ENCODE results near the gene FRMD4A. TPM values are rescaled to one million over a fixed set of nuclear protein-coding genes. Genes with fewer than 3 reads are reported as not detected.

The FRMD4A gene
- total and polyA plus RNA-seq, 2 experiments from 2014 or later, result 11.9 to 17.5 TPM

DNA sequence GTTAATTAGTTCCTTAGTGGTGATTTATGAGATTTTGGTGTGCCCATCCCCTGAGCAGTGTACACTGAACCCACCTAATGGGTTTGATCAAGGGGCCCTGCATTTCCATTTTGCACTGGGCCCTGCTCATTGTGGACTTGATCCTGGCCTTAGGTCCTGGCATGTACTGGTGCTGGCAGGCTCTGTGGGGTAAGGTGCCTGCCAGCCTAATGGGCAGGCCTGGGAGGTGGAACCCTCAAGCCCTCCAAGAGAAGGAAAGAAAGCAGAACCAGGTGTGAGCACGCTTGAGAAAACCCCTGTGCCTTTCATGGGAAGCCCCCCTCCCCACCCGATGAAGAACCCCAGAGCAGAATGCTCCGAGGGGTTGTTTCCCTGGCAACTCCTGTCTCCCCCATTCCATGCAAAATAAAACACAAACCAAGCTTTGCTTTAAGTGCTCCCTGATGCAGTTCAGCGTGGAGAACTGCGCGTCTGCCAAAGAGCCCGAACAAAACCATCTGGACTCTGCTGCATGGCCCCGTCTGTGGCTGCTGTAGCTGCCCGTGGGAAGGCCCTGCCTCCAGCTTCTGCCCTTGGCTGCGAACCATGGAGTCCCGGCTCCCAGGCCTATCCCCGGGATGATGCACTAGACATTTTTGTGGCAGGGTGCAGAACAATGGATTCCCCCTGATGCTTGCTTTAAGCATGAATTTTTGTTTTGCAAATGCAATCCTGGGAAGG is 620.6 kb downstream of the FRMD4A start:
- Histone ChIP-seq H2AFZ (no peak overlapping the region), H3K4me3 (no peak overlapping the region), H3K27me3 (replicated peaks; ENCODE audit: insufficient read depth) (no peaks in the 10 kb centered on the region), H3F3A (ENCODE audit: insufficient read depth) (peaks cover 46% of the 10 kb centered on the region), H3K4me2 (ENCODE audit: unreplicated experiment) (no peak overlapping the region), H3K9ac (no peak overlapping the region), H3K79me2 (ENCODE audit: insufficient read depth) (peaks cover 21% of the 10 kb centered on the region), H3K27ac (no peak overlapping the region), H3K36me3 (ENCODE audit: low read depth) (no peaks in the 10 kb centered on the region), H4K20me1 (ENCODE audit: insufficient read depth) (no peaks in the 10 kb centered on the region), H3K9me3 (ENCODE audit: low read depth) (no peaks in the 10 kb centered on the region), H3K9me2 (ENCODE audit: insufficient read depth) (no peaks in the 10 kb centered on the region), H3K4me1 (ENCODE audit: insufficient read depth) (peaks cover 38% of the 10 kb centered on the region)
- in situ Hi-C loops (cut with MboI), result no loop called here
- 53% methylated on average over 12 of the region's 12 CpGs for WGBS, 2 experiments (ENCODE audit: low coverage in 1 of 2, low lambda C conversion rate in 2 of 2, missing lambda C conversion rate in 2 of 2)
- DNase-seq, result peak; percentile 15
- TF ChIP-seq EZH2phosphoT487 (IDR thresholded peaks at IDR 0.05; ENCODE audit: insufficient read depth, low read depth), result no peak
- no peak for TF ChIP-seq EZH2 (IDR thresholded peaks at IDR 0.05; ENCODE audit: insufficient read depth, poor library complexity, severe bottlenecking)

DNA sequence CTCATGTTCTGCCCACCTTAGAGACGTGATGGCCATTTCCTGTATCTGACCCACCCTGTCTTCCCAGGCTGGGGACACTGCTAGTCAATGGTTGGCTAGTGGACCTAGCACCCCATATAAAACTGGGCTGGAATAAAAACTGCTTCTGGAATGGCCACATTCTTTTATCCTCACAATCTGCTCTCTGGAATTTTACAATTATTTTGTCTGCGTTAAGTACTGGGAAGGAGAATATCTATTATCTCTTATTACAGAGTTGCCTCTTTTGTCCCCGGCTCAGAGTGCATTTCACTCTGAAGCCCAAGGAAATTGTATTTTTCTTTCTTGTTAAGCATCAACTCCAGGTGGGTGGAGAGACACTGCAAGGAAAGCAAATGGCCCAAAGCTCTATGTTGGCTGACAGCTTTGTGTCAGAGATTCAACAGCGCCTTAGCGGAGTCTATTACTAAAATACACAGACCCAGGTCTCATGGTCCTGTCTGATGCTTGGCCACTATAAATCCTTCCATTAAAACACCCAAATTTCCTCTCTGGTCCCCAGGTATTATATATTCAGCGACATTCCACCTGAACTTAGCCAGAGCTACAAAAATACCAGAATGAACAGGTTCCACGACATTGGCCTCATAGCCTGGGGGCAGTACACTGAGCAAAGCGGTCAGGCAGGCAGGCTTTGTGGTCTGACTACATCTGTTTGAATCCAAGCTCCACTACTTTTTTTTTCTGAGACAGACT is 622.3 kb downstream of the FRMD4A start:
- peaks cover 28% of the 10 kb centered on the region for H3K4me1 ChIP-seq (ENCODE audit: insufficient read depth)
- H3K9ac ChIP-seq, result no peak overlapping the region
- no peak overlapping the region for H2AFZ ChIP-seq
- in situ Hi-C loops (cut with MboI), result no loop called here
- H3K36me3 ChIP-seq (ENCODE audit: low read depth), result no peaks in the 10 kb centered on the region
- no peak overlapping the region for H3K27ac ChIP-seq
- H3K79me2 ChIP-seq (ENCODE audit: insufficient read depth), result peaks cover 38% of the 10 kb centered on the region
- H3K27me3 ChIP-seq (replicated peaks; ENCODE audit: insufficient read depth), result no peaks in the 10 kb centered on the region
- TF ChIP-seq EZH2 (IDR thresholded peaks at IDR 0.05; ENCODE audit: insufficient read depth, poor library complexity, severe bottlenecking), result no peak
- no peak for TF ChIP-seq EZH2phosphoT487 (IDR thresholded peaks at IDR 0.05; ENCODE audit: insufficient read depth, low read depth)
- peaks cover 33% of the 10 kb centered on the region for H3F3A ChIP-seq (ENCODE audit: insufficient read depth)
- H3K9me2 ChIP-seq (ENCODE audit: insufficient read depth), result no peaks in the 10 kb centered on the region
- H3K4me2 ChIP-seq (ENCODE audit: unreplicated experiment), result peak overlapping the region; percentile 67
- H4K20me1 ChIP-seq (ENCODE audit: insufficient read depth), result no peaks in the 10 kb centered on the region
- no peak for DNase-seq
- 96 to 97% methylated on average over 8 of the region's 8 CpGs for WGBS, 2 experiments (ENCODE audit: low coverage in 1 of 2, low lambda C conversion rate in 2 of 2, missing lambda C conversion rate in 2 of 2)
- H3K4me3 ChIP-seq, result peak overlapping the region; percentile 83
- H3K9me3 ChIP-seq (ENCODE audit: low read depth), result no peaks in the 10 kb centered on the region

DNA sequence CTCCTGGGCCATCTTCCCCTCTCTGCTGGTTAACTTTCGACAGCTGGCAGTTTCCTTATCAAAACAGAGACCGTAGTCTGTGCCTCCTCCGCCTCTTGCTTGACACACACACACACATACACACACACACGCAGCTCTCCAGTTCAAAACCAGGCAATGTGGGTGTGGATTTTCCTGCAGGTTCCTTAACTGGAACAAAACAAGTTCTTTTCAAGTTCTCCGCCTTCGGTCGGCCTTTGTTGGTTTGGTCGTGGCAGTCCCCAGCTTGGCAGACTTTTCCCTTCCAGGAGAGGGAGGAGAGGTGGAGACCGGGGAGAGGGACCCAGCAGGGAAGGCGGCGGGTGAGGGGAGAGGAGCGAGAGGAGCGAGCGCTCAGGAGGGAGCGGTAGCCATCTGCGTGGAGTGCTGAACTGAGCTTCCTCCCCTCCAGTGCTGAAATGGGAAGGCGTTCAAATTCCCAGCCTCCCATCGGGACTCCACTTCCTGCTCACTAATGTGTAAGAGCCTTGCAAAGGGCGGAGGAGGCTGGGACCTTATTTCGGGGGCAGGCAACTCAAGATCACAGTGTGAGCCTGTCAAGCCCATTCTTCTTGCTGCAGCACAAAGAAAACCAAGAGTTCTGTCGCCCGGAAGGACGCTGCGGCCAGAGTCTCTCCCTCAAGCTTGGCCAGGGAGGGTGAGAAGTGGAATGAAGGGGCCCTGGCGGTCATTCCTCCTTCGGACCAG is 623.4 kb downstream of the FRMD4A start:
- Histone ChIP-seq H3K27ac (no peak overlapping the region; the same call in 1 of the 2 replicates), H2AFZ (peak overlapping the region; percentile 53), H3K9me2 (ENCODE audit: insufficient read depth) (no peaks in the 10 kb centered on the region), H3K4me1 (ENCODE audit: insufficient read depth) (peaks cover 19% of the 10 kb centered on the region), H3K79me2 (ENCODE audit: insufficient read depth) (peaks cover 48% of the 10 kb centered on the region), H3K4me3 (peak overlapping the region; percentile 83), H3K4me2 (ENCODE audit: unreplicated experiment) (peak overlapping the region; percentile 67), H3K9me3 (ENCODE audit: low read depth) (no peaks in the 10 kb centered on the region), H3K27me3 (replicated peaks; ENCODE audit: insufficient read depth) (no peaks in the 10 kb centered on the region), H3F3A (ENCODE audit: insufficient read depth) (peaks cover 23% of the 10 kb centered on the region; the same call in 1 of the 2 replicates), H3K9ac (peak overlapping the region; percentile 47), H4K20me1 (ENCODE audit: insufficient read depth) (no peaks in the 10 kb centered on the region), H3K36me3 (ENCODE audit: low read depth) (no peaks in the 10 kb centered on the region)
- in situ Hi-C loops (cut with MboI), result no loop called here
- 41 to 47% methylated on average over 26 of the region's 26 CpGs for WGBS, 2 experiments (ENCODE audit: low coverage in 1 of 2, low lambda C conversion rate in 2 of 2, missing lambda C conversion rate in 2 of 2)
- DNase-seq, result peak; percentile 80
- no peak for TF ChIP-seq EZH2 (IDR thresholded peaks at IDR 0.05; ENCODE audit: insufficient read depth, poor library complexity, severe bottlenecking)

DNA sequence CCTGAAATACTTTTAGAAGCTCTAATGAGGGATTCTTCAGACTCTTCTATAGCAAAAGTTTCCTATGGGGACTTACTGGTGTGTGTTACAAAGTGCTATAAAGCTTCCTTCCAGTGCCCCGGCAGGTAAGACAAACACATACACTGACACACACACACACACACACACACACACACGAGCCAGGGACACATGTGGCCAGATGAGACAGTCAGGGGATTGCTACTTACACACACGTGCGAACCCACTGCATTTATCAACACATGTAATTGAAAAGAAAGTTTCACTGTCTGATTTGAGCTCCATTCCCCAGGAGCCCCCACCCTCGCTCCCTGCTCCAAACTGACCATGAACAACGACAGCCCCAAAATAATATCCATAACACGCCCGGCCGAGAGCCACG is 624.1 kb downstream of the FRMD4A start:
- Histone ChIP-seq H3K9me2 (ENCODE audit: insufficient read depth) (no peaks in the 10 kb centered on the region), H3K36me3 (ENCODE audit: low read depth) (no peaks in the 10 kb centered on the region), H3F3A (ENCODE audit: insufficient read depth) (peaks cover 16% of the 10 kb centered on the region; the same call in 1 of the 2 replicates), H3K4me3 (peak overlapping the region; percentile 83), H3K9me3 (ENCODE audit: low read depth) (no peaks in the 10 kb centered on the region), H4K20me1 (ENCODE audit: insufficient read depth) (no peaks in the 10 kb centered on the region), H3K9ac (peak overlapping the region; percentile 47), H3K79me2 (ENCODE audit: insufficient read depth) (peaks cover 55% of the 10 kb centered on the region), H2AFZ (no peak overlapping the region), H3K4me2 (ENCODE audit: unreplicated experiment) (peak overlapping the region; percentile 67), H3K27me3 (replicated peaks; ENCODE audit: insufficient read depth) (no peaks in the 10 kb centered on the region), H3K4me1 (ENCODE audit: insufficient read depth) (peaks cover 12% of the 10 kb centered on the region), H3K27ac (no peak overlapping the region)
- 90 to 92% methylated on average over 9 to 10 of the region's 10 CpGs for WGBS, 2 experiments (ENCODE audit: low coverage in 1 of 2, low lambda C conversion rate in 2 of 2, missing lambda C conversion rate in 2 of 2)
- in situ Hi-C loops (cut with MboI), result no loop called here
- no peak for TF ChIP-seq EZH2phosphoT487 (IDR thresholded peaks at IDR 0.05; ENCODE audit: insufficient read depth, low read depth)
- TF ChIP-seq EZH2 (IDR thresholded peaks at IDR 0.05; ENCODE audit: insufficient read depth, poor library complexity, severe bottlenecking), result no peak
- no peak for DNase-seq
